Pulmonary artery endothelial cell (primary cell): Measurements from ENCODE around the gene CTAG1A. TPM values are rescaled to one million over a fixed set of nuclear protein-coding genes. Genes with fewer than 3 reads are reported as not detected.
A peak's percentile ranks its signal among the peaks of the same experiment; 100 is the strongest.
"Not testable (repeated sequence)": the region's sequence is repeated elsewhere in the genome, so short reads cannot be mapped to it uniquely, and the experiment has no call there.

Experiments used
- DNase-seq: peaks from one replicate; pipeline ENCODE4 v3.0.0-alpha.2; 2011; ENCODE audit warnings: low read depth, low spot score
- total RNA-seq: library from RNA; depleted of rRNA; stranded (reverse); fragments of >200 nt; gene quantifications from 2 replicates; pipeline ENCODE4 v1.2.3, GENCODE V29; 2014

Gene CTAG1A
- total RNA-seq, 1 donor from 2014 or later, result not detected

DNA sequence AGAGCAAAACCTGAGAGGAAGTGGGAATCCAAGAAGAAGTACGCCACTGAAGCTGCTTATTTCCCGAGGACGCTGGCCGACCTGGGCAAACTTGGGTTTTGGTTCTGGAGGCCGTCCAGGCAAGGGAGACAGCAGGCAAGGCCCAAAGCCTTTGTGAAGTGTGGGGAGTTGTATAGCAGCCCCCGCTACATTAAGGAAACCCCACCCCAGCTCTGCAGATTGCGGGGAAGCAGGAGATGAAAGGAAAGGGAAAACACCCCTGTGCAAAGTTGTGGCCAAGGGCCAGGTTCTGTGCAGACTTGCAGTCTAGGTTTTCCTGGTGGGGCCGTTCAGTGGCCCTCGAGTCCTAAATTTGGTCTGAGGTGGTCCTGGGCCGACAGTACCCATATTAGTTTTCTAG lies 11.9 kb upstream of the CTAG1A start:
- not testable (repeated sequence) for DNase-seq

DNA sequence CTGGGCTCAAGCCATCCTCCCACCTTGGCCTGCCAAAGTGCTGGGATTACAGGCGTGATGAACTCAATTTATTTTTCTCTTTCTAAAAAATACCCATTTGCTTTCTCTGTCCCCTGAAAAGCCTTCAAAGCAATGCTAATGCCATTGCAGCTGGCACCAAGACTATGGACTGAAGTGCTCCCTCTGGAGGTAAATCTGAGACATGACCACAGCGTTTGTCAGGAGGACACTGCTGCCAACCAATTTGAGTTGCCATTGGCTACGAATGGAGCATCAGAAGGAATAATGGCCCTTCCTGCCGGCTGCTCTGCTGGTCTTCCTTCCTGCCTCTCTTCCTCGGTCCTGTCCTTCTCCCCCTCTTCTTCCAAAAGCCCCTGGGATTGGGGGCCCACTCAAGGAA lies 9.9 kb upstream of the CTAG1A start:
- not testable (repeated sequence) for DNase-seq

DNA sequence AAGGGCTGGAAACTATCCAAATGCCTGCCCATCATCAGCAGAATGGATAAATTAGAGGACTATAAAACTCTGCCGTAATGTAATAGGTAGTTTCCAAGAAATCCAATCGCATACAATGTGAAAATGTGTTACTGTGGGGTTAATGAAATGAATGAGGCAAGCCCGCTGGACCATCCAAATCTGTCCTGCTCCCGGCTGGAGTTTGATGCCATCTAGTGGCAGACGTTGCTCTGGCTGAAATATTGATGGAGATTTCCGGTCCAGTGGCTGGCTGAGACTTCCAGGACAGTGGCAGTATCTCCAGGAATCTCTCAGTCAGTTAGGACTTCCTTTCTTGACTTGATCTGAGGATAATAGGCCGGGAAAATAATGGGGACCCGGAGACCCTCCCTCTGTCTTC lies 1.9 kb upstream of the CTAG1A start:
- not testable (repeated sequence) for DNase-seq

DNA sequence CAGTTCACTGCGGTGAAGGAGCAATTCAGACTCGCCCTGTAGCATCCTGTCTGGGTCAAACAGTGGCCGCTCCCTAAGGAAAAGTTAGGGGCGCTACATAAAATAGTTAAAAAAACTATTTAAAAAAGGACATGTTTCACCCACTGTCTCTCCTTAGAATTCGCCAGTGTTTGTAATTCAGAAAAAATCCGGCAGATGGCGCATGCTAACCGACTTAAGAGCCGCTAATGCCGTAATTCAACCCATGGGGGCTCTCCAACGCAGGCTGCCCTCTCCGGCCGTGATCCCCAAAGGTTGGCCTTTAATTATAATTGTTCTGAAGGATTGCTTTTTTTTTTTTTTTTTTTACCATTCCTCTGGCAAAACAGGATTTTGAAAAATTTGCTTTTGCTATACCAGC lies 5.5 kb downstream of the CTAG1A start:
- not testable (repeated sequence) for DNase-seq

DNA sequence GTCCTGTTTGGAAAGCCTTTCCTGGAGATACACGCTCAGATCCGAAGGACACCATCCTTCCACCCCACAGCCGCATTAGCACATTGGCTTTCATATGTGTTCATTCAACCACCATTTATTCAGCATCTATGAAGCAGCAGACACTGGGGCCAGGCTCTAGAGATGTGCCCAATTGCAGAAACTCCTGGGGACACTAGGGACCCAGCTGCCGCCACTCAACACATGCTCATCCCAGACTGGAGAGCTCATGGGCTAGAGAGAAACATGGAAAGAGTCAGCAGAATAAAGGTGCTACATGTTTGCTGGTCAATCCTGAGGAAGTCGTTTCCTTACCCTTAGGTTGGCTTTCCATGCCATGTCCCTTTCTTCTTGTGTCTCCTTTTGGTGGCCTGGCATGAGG lies 7.6 kb downstream of the CTAG1A start:
- DNase-seq, result no peak

DNA sequence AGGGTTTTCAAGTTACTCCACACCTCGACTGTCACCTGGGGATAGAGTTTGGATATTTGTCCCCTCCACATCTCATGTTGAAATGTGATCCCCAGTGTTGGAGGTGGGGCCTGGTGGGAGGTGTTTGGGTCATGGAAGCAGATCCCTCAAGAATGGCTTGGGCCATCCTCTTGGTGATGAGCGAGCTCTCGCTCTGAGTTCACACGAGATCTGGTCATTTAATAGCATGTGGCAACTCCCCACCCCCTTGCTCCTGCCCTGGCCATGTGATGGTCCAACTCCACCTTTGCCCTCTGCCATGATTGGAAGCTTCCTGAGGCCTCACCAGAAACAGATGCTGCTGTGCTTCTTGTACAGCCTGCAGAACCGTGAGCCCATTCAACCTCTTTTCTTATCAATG lies 8.3 kb downstream of the CTAG1A start:
- no peak for DNase-seq

DNA sequence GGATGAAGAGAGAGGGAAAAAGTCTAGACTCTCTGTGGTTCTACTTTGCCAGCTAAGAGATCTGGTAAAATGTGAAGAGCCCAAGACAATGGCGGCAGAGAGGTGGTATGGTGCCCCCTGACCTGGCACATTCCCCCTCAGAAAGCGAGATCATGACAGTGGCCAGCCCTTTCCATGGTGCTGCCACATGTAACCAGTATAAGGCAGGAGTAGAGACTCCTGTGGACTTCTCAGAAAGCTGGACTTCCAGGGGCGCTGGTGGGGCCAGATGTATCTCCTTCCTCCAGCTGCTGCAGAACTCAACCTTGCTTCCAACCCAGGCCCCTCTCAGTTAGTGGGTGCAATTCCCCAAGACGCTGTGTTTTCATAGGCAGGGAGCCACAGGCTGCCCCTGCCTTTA lies 9.6 kb downstream of the CTAG1A start:
- no peak for DNase-seq

DNA sequence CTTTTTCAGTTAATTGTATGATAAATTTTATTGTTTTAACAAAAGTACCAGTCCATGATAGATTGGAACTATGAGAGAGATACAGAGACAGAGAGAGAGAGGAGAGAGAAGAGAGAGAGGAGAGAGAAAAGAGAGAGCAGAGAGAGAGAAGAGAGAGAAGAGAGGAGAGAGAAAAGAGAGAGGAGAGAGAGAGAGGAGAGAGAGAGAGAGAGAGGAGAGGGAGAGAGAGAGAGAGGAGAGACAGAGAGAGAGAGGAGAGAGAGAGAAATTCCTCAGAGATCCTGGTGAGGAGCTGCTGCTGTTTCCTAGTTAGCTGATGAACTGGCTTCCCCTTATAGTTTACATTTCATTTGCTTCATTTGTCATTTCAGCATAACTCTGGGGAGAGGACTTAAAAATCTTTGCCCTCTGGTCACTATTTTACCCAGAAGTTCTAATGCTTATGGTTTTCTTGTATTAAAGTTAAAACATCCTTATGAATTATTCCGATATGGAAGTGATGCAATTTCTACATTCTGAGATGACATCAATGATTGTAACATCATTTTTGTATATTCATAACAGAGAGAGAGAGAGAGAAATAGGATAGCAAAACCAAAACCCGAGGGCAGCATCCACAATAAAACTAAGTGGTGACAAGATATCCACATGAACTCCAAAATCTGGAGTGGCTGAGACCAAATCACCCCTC lies 10.8 kb downstream of the CTAG1A start:
- DNase-seq, result no peak

DNA sequence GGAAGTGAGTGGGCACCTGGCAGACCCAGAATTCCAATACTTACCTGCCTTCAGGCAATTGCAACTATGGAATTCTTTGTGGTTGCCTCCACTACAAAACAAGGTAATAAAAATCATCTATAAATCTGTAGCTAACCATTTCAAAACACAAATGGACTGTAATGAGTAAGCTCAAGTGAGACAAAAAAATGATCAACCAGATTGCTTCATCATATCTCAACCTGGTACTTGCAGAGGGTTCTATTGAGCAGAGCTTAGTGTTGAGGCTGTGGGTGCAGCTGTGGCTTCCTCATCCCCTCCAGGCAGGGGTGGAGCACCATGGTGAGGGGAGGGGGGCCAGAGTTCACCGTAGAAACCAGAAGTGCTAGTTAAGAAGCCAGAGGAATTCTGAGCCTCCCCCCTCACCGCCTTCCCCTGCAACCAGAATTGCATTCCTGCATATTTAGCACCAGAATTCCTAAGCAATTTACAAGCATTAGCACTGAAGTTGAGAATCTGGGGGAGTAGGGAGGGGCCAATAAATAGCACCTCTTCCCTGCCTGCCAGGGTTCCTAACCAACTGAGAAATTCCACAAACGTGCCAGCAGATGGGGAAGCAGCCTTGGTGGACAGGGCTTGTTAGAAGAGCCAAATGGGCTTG lies 11.5 kb downstream of the CTAG1A start:
- DNase-seq, result no peak

DNA sequence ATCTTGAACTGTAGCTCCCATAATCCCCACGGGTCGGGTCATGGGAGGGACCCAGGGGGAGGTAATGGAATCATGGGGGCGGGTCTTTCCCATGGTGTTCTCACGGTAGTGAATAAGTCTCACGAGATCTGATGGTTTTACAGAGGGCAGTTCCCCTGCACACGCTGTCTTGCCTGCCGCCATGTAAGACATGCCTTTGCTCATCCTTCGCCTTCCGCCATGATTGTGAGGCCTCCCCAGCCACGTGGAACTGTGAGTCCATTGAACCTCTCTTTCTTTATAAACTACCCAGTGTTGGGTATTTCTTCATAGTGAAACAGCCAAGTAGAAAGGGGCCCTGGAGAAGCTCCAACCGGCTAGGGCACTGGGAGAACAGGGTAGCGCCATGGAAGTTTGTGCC lies 12.3 kb downstream of the CTAG1A start:
- no peak for DNase-seq

DNA sequence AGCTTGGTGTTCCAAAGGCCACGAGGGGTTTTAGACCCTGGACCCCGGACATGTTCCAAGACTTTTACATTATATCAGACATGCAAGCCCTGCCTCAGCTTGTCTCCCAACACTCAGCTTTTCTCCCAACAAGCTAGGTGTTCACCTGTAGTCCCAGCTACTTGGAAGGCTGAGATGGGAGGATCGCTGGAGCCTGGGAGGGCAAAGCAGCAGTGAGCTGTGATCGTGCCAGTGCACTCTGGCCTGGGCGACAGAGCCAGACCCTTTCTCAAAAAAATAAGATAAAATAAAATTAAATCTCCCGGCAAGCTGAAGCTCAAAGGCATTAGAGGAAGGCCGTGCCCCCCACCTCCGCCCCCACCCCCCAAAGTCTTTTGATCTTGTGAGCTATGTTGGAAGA lies 13.7 kb downstream of the CTAG1A start:
- no peak for DNase-seq

DNA sequence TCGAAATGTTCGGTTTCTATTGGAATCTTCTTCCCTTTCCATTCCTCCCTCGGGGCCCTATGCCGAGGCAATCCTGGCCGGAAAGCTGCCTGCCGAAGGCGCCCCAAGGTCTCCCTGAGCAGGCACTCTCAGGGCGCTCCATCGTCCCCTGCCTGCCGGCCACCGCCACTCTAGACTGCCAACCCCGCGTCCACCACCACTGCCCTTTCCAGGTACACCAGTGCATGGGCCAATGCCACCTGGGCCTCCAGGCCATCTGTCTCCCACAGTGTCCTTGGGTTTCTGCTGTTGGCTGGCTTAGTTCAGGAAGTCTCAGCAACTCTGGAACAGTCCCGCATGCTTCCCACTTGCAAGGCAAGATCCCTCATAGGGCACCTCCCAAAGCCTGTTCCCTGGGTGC lies 14.6 kb downstream of the CTAG1A start:
- DNase-seq, result no peak

DNA sequence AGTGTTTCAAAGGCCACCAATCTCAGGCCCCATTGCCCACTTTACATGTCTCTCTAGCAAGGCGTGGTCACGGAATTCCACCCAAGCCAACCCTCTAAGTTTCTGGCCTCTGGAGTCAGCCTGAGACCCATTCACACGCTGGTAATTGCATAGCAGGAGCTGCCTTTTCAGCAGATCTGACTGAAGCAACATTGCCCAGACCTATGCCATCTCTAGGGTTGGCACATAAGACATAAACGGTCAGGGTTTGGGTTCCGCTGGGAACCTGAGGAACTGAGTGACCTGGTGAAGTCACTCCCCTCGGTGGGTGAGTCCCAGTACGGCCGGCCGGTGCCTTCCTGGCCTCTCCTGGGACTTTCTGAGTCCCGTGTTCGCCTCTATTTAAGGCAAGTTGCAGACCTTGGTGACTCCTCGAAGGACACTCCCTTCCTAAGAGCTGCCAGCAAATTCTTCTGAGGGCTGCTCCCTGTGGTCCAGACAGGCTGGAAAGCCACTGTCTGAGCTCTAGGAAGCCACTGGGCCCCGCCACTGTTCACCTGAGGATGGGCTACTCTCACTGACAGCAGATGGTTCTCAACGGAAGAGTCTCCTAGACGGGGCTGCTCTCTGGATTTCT lies 15.9 kb downstream of the CTAG1A start:
- DNase-seq, result no peak

DNA sequence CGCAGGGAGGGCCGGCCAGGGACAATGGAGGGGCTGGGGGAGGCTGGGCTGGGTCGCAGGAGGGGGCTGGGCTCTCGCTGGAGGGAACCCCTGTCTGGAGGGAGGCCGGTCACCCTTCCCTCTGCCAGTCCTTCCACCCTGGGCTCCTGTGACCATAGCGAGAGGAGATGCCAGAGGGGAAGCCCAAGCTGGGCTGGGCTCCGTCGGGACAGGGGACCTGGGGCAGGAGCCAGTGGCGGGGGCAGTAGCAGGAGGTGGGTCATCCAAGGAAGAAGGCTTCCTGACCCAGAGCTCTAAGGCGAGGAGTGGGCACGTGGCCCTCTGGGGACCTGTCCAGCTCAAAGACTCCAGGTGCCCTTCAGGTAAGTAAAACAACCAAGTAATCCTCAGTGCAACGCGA lies 17.3 kb downstream of the CTAG1A start:
- DNase-seq, result no peak

DNA sequence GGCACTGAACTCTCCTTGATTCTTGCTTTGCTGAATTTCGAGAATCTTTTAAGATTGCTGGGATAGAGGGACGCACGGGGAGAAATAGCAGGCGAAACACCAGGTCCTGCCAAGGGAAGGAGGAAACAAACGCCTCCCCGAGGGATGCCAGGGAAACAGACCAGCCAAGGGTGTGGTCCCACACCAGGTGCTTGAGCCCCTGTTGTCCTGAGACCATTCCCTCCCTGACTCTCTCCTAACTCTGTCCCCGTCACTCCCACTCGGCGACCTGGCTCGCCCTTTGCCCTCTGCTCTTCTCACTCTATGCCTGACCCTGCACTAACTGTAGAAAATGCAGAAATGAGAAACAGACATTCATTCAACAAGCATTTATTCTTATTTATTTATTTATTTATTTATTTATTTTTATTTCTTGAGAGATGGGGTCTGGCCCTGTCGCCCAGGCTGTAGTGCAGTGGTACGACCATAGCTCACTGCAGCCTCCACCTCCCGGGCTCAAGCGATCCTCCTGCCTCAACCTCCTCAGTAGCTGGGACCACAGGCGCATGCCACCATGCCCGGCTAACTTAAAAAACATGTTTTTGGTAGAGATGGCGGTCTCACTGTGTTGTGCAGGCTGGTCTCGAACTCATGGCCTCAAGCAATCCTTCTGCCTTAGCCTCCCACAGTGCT lies 18.0 kb downstream of the CTAG1A start:
- DNase-seq, result no peak

DNA sequence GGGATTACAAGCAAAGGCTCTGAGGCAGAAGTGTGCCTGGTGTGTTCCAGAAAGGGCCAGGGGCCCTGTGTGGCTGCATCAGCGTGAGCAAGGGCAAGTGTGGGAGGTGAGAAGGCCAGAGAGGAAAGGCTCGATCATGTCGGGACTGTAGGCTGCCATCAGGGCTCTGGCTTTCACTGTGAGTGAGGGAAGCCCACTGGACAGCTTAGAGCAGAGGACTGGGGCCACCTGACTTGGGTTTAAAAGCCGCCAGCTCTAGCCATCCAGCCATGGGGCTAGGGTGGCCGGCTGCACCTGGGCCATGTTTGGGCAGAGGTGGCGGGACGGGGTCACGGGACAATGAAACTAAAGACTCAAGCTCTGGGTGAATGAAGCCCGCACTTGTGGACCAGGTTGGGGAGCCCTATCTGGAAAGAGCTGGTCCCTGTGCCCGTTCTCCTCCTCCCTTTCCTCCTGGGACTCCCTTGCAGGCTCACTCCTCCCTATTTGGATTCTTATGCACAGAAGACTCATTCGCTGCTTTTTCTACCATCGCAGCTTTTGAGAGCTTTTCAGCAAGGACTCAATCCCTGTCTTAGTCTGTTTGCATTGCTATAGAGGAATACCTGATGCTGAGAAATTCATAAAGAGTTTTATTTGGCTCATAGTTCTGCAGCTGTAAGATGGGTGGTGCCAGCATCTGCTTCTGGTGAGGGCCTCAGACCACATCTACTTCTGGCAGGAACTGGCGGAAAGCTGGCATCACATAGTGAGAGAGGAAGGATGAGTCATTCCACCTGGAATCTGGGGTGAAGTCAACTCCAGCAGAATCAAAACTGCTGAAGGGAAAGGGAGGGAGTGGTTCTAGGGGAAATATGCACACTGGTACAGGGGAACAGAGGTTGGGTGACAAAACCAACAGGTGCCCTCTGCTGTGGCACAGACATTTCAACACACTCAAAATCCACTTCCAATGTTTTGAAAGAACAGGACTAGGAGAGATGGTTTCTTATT lies 18.8 kb downstream of the CTAG1A start:
- peak; percentile 8 for DNase-seq

DNA sequence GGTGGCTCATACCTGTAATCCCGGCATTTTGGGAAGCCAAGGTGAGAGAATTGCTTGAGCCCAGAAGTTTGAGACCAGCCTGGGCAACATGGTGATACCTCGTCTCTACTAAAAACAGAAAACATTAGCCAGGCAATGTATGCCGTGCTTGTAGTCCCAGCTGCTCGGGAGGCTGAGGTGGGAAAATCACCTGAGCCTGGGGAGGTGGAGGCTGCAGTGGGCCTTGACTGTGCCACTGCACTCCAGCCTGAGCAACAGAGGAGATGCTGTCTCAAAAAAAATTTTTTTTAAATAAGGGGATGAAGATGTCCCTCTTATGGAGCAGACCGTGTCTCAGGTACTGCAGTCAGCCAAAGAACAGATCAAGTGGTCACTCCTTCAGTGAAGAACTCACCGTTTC lies 20.6 kb downstream of the CTAG1A start:
- DNase-seq, result no peak

DNA sequence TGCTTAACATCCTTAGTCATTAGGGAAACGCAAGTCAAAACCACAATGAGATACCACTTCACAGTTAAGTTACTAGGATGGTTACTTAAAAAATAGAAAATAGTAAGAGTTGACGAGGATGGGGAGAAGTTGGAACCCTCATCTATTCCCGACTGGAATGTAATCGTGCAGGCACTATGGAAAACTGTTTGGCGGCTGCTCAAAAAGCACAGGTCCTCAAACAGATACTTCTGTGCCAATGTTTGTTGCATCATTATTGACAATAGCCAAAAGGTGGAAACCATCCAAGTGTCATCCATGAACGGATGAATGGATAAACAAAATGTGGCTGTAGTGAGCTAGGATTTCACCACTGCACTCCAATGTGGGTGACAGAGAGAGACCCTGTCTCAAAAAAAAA lies 22.4 kb downstream of the CTAG1A start:
- DNase-seq, result no peak

DNA sequence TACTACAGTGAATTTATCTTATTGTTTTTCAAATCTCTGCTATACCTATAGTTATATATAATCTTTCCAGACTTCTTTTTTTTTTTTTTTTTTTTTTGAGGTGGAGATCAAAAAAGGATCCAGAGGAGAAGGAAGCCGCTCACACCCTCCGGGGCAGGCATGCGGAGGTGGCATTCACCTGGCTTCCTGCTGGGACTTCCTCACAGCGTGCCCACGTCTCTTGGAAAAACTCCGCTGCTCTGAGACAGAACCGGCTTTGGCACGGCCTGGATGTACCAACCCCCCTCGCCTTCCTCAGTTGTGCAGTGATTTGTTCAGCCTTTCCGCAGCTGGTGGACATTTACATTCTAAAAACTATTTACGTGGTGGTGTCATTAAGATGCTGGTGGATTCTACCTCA lies 23.0 kb downstream of the CTAG1A start:
- not testable (repeated sequence) for DNase-seq

DNA sequence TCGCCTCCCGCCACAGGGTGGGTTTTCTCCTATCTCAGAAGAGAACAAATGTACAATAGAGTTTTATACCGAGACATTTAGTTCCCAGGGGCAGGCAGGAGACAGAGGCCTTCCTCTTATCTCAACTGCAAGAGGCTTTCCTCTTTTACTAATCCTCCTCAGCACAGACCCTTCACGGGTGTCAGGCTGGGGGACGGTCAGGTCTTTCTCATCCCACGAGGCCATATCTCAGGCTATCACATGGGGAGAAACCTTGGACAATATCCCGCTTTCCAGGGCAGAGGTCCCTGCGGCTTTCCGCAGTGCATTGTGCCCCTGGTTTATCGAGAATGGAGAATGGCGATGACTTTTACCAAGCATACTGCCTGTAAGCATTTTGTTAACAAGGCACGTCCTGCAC lies 23.9 kb downstream of the CTAG1A start:
- DNase-seq, result not testable (repeated sequence)

DNA sequence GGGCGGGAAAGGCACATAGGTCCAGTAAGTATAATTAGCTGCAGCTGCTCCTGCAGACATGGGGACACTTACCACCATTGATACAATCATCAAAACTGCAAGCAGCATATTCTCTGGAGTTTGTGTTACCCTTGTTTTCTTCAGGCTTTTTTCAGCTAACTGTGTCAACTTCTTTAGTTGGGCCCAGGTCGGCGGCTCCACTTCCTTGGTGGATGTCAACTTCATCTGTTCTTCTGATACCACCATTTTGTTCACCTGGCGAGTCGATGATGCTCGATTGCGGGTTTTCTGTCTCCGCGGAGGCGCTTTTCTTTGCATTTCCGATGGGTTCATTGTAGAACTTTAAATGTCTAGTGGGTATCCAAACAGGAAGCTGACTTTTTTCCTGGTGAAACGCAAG lies 26.2 kb downstream of the CTAG1A start:
- not testable (repeated sequence) for DNase-seq
